ENCODE results near the gene CERS6.

DNA sequence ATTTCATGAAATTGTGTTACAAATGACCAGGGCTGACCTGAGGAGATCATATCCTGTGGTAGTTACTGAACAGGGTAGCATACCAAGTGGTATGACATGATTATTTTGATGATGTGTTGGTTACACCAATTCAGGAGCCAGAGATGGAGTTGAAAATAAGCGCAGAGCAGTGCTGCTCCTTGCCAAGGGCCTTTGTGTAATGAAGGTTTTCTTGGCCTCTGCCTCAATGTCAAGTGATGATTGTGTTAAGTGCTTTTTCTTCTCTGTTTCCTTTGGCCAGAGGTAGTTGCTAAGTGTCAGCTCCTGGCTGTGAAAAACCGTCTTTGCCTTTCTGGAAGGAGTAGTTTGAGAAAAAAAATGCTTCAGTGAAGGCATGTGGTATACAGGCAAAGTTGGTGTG, 131.2 kb downstream of the CERS6 start:
- TF ChIP-seq, protein P1, sequence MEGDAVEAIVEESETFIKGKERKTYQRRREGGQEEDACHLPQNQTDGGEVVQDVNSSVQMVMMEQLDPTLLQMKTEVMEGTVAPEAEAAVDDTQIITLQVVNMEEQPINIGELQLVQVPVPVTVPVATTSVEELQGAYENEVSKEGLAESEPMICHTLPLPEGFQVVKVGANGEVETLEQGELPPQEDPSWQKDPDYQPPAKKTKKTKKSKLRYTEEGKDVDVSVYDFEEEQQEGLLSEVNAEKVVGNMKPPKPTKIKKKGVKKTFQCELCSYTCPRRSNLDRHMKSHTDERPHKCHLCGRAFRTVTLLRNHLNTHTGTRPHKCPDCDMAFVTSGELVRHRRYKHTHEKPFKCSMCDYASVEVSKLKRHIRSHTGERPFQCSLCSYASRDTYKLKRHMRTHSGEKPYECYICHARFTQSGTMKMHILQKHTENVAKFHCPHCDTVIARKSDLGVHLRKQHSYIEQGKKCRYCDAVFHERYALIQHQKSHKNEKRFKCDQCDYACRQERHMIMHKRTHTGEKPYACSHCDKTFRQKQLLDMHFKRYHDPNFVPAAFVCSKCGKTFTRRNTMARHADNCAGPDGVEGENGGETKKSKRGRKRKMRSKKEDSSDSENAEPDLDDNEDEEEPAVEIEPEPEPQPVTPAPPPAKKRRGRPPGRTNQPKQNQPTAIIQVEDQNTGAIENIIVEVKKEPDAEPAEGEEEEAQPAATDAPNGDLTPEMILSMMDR (IDR thresholded peaks at IDR 0.05), result no peak
- TF ChIP-seq POLR2AphosphoS5 (IDR thresholded peaks at IDR 0.05) (no peak), POLR2A (IDR thresholded peaks at IDR 0.05) (no peak), EP300 (IDR thresholded peaks at IDR 0.05; ENCODE audit: low read depth) (no peak)

Data from transverse colon (tissue), 4 donors.